K562 (cell line): ENCODE results near the gene WWC2. TPM values are rescaled to one million over a fixed set of nuclear protein-coding genes. Genes with fewer than 3 reads are reported as not detected.

Experiments
- ATAC-seq: fragments of 200-7000 bp; cut with Tn5 transposase; 3 replicates; pipeline ENCODE4 v1.9.1; 2020; ENCODE audit warnings: moderate library complexity
- BruUV-seq: library from RNA; stranded (reverse); fragments of 400-500 nt; replicated peaks from 2 replicates; lab custom pipeline; 2021; lab: Mats Ljungman, UMichigan
- CTCF ChIA-PET: fragments of 300-600 bp; formaldehyde crosslinking; extraction: SDS; loops from one replicate; lab custom pipeline; 2021; ENCODE audit warnings: low intra/inter-chr PET ratio; lab: Yijun Ruan, JAX
- POLR2A ChIA-PET: fragments of 300-600, 350-650 bp; sonication (Branson Sonifier 250); formaldehyde crosslinking; extraction: SDS; loops from one replicate; lab custom pipeline; 2021; ENCODE audit warnings: antibody characterized with exemption, inconsistent platforms; lab: Yijun Ruan, JAX
- DNase-seq, 4 experiments: peaks; one replicate each; pipeline versions ENCODE4 v3.0.0 to v3.0.0-alpha.2; 2011 to 2018; ENCODE audit warnings: low spot score in 3 of 4, mixed read lengths in 3 of 4; ENCODE audit errors: extremely low read depth in 1 of 4
- FAIRE-seq: peaks from 2 replicates; lab custom pipeline; 2011; peaks lifted over from hg19 to GRCh38; lab: Jason Lieb, UNC
- H2AFZ ChIP-seq: 2 replicates; pipeline ENCODE4 v1.6.0; 2011; ENCODE audit warnings: low read depth, low read length, control low read depth, inconsistent platforms
- H3K27ac ChIP-seq: fragments of 200-600 bp; 3 replicates; pipeline ENCODE4 v1.8.0; 2011; ENCODE audit warnings: low read depth, mild to moderate bottlenecking, control low read depth, inconsistent platforms, low read length, moderate library complexity, mixed read lengths; ENCODE audit errors: extremely low read depth
- H3K27me3 ChIP-seq, 2 experiments: fragments of 300-600 bp in 1 of 2; 2 replicates in 1 of 2; 3 replicates in 1 of 2; pipeline versions ENCODE4 v1.6.0 to v1.8.0; 2011; ENCODE audit warnings: inconsistent platforms in 2 of 2, low read length in 2 of 2, mild to moderate bottlenecking in 1 of 2, mixed read lengths in 1 of 2, moderate library complexity in 1 of 2; ENCODE audit not compliant: control insufficient read depth in 2 of 2, insufficient read depth in 2 of 2
- H3K36me3 ChIP-seq: fragments of 300-600 bp; 3 replicates; pipeline ENCODE4 v1.8.0; 2011; ENCODE audit warnings: mild to moderate bottlenecking, low read length, inconsistent platforms; ENCODE audit not compliant: control insufficient read depth, insufficient read depth
- H3K4me1 ChIP-seq, 2 experiments: fragments of 200-600 bp in 1 of 2; replicated peaks in 1 of 2; 2 replicates in 1 of 2; 3 replicates in 1 of 2; pipeline versions ENCODE4 v1.5.1 to v1.8.0; 2011; ENCODE audit warnings: inconsistent platforms in 2 of 2, low read length in 2 of 2, mild to moderate bottlenecking in 1 of 2, mixed read lengths in 1 of 2, moderate library complexity in 1 of 2; ENCODE audit not compliant: control insufficient read depth in 2 of 2, insufficient read depth in 2 of 2
- H3K4me2 ChIP-seq: 2 replicates; pipeline ENCODE4 v1.6.1; 2011; ENCODE audit warnings: low read length, control low read depth, inconsistent platforms, mixed read lengths; ENCODE audit not compliant: insufficient read depth
- H3K4me3 ChIP-seq: fragments of 200-600 bp; sonication (generic), shearing (Covaris generic); 2 replicates; pipeline ENCODE4 v1.5.1; 2016; ENCODE audit warnings: control low read depth, inconsistent platforms
- H3K79me2 ChIP-seq: fragments of 200-600 bp; 3 replicates; pipeline ENCODE4 v1.8.0; 2011; ENCODE audit warnings: low read length, inconsistent platforms; ENCODE audit not compliant: control insufficient read depth, insufficient read depth
- H3K9ac ChIP-seq, 2 experiments: 2 replicates each; pipeline versions ENCODE4 v1.6.0 to v1.6.1; 2011; ENCODE audit warnings: low read depth in 2 of 2, low read length in 2 of 2, control low read depth in 1 of 2, inconsistent platforms in 1 of 2, mild to moderate bottlenecking in 1 of 2, mixed read lengths in 1 of 2; ENCODE audit not compliant: insufficient read depth in 1 of 2
- H3K9me1 ChIP-seq: one replicate; pipeline ENCODE4 v1.6.0; 2011; ENCODE audit warnings: inconsistent platforms, mild to moderate bottlenecking, low read length, moderate library complexity; ENCODE audit not compliant: control insufficient read depth, insufficient read depth
- H3K9me3 ChIP-seq: replicated peaks from 2 replicates; pipeline ENCODE4 v1.5.1; 2011; ENCODE audit warnings: low read depth, low read length, inconsistent platforms; ENCODE audit not compliant: control insufficient read depth, insufficient read depth
- H4K20me1 ChIP-seq: replicated peaks from 2 replicates; pipeline ENCODE4 v1.6.1; 2011; ENCODE audit warnings: low read length, inconsistent platforms, mixed read lengths; ENCODE audit not compliant: control insufficient read depth, insufficient read depth
- KAT7 ChIP-seq: sonication (generic); formaldehyde crosslinking; IDR thresholded peaks from 2 replicates; pipeline ENCODE4 v1.8.0; 2022; ENCODE audit warnings: missing genetic modification reagents, mild to moderate bottlenecking, borderline replicate concordance
- NUFIP1 ChIP-seq: fragments of 450-650 bp; IDR thresholded peaks from 2 replicates; pipeline ENCODE4 v1.6.1; 2018; ENCODE audit not compliant: partially characterized antibody
- SRSF1 ChIP-seq: fragments of 200-400 bp; formaldehyde crosslinking; IDR thresholded peaks from 2 replicates; pipeline ENCODE4 v1.6.1; 2017; ENCODE audit warnings: mild to moderate bottlenecking, low read depth, low read length, moderate library complexity
- ZBTB26 ChIP-seq: fragments of 450-650 bp; formaldehyde crosslinking; IDR thresholded peaks from 2 replicates; pipeline ENCODE4 v1.4.0; 2022; ENCODE audit warnings: missing genetic modification characterization
- ZNF408 ChIP-seq: fragments of 250-450 bp; sonication (Bioruptor Pico); IDR thresholded peaks from 2 replicates; pipeline ENCODE4 v1.4.0; 2020; ENCODE audit warnings: low read depth, mild to moderate bottlenecking, moderate library complexity
- WGBS: fragments of 100-300 bp; shearing (Covaris generic); methylation state at CpG from one replicate; pipeline ENCODE4 v1.1.6; 2016; ENCODE audit warnings: low coverage, mixed read lengths; ENCODE audit not compliant: insufficient coverage; ENCODE audit errors: missing lambda C conversion rate; 5-methylcytosine and 5-hydroxymethylcytosine counted together
- in situ Hi-C: fragments of 300-500 bp; cut with MboI; formaldehyde crosslinking; loops from 4 replicates; pipeline ENCODE4 v1.15.0; 2018; ENCODE audit warnings: inconsistent platforms, mixed read lengths
- intact Hi-C: fragments of 100-400 bp; cut with micrococcal nuclease; formaldehyde crosslinking; loops from 2 replicates; pipeline ENCODE4 v1.14.2; 2022
- polyA plus RNA-seq, 8 experiments: library from polyadenylated mRNA; depleted of rRNA in 4 of 8; stranded (reverse) in 5 of 8; unstranded in 3 of 8; fragments of >200 nt; fragmentation: Nextera tagmentation in 2 of 8; fragmentation: Illumina TruSeq in 1 of 8; extraction: Ambion mirVana in 2 of 8; extraction: Trizol in 1 of 8; gene quantifications; 2 replicates each; pipeline versions ENCODE4 v1.2.1 to v1.2.3, GENCODE V29; 2011 to 2014; ENCODE audit warnings: inconsistent platforms in 1 of 8, missing spikeins in 1 of 8
- total RNA-seq, 7 experiments: library from RNA; depleted of rRNA in 6 of 7; stranded (reverse); fragments of >200 nt in 6 of 7; fragmentation: Illumina TruSeq in 2 of 7; extraction: Trizol in 2 of 7; gene quantifications; 2 replicates each; pipeline versions ENCODE4 v1.2.1 to v1.2.3, GENCODE V29; 2011 to 2021; ENCODE audit warnings: low replicate concordance in 1 of 7

Gene WWC2
- total and polyA plus RNA-seq, 9 of the 15 experiments (the other 6 are each of a cell fraction or from before 2014, with no cell fraction given) = 3.7 to 39.4 (median 19.6) TPM

- Histone ChIP-seq H3K9me1 (no peaks in the 10 kb centered on the region), H3K4me2 (no peak overlapping the region), H3K9ac (no peak overlapping the region), H3K79me2 (no peaks in the 10 kb centered on the region), H3K36me3 (no peaks in the 10 kb centered on the region), H3K9me3 (no peaks in the 10 kb centered on the region), H3K4me3 (no peak overlapping the region), H2AFZ (no peak overlapping the region), H3K4me1 (no peaks in the 10 kb centered on the region), H3K27ac (no peak overlapping the region), H3K27me3 (no peaks in the 10 kb centered on the region), H4K20me1 (peaks cover 4% of the 10 kb centered on the region; the same call in 1 of the 2 replicates)
- intact Hi-C loops (no loop called here), in situ Hi-C loops (no loop called here)
- TF ChIP-seq ZBTB26 (no peak), ZNF408 (CRISPR knock-in tag) (no peak), SRSF1 (no peak), KAT7 (no peak), NUFIP1 (no peak)
- BruUV-seq = no TSS peak
- ChIA-PET POLR2A (no interaction called here), CTCF (no interaction called here)
- ATAC-seq (no peak), DNase-seq (no peak), FAIRE-seq (no peak)
- WGBS = 68% methylated on average over 4 of the region's 4 CpGs
Observed at GRCh38 chr4:183190900-183191527, 92.0 kb downstream of the WWC2 start.
